ENCODE results near the gene ABCA2. TPM values are rescaled to one million over a fixed set of nuclear protein-coding genes. Genes with fewer than 3 reads are reported as not detected.

Gene ABCA2
- total RNA-seq, 1 experiment from 2014 or later, result 19.2 TPM

- TF ChIP-seq STAT6 (CRISPR knock-in tag; conservative IDR thresholded peaks at IDR 0.05; ENCODE audit: low read depth), result no peak
- TF ChIP-seq, protein P1, sequence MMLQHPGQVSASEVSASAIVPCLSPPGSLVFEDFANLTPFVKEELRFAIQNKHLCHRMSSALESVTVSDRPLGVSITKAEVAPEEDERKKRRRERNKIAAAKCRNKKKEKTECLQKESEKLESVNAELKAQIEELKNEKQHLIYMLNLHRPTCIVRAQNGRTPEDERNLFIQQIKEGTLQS (CRISPR knock-in tag; conservative IDR thresholded peaks at IDR 0.05), result no peak
- no peak for TF ChIP-seq FOXJ3 (CRISPR knock-in tag; IDR thresholded peaks at IDR 0.05; ENCODE audit: borderline replicate concordance)
- no peak for TF ChIP-seq NR3C1 (CRISPR knock-in tag; conservative IDR thresholded peaks at IDR 0.05; ENCODE audit: low read depth)
- no peak for TF ChIP-seq RORB (CRISPR knock-in tag; IDR thresholded peaks at IDR 0.05)
- TF ChIP-seq SP1 (CRISPR knock-in tag; conservative IDR thresholded peaks at IDR 0.05), result peak; percentile 18; the same call in 1 of the 2 replicates
- TF ChIP-seq, protein P2, sequence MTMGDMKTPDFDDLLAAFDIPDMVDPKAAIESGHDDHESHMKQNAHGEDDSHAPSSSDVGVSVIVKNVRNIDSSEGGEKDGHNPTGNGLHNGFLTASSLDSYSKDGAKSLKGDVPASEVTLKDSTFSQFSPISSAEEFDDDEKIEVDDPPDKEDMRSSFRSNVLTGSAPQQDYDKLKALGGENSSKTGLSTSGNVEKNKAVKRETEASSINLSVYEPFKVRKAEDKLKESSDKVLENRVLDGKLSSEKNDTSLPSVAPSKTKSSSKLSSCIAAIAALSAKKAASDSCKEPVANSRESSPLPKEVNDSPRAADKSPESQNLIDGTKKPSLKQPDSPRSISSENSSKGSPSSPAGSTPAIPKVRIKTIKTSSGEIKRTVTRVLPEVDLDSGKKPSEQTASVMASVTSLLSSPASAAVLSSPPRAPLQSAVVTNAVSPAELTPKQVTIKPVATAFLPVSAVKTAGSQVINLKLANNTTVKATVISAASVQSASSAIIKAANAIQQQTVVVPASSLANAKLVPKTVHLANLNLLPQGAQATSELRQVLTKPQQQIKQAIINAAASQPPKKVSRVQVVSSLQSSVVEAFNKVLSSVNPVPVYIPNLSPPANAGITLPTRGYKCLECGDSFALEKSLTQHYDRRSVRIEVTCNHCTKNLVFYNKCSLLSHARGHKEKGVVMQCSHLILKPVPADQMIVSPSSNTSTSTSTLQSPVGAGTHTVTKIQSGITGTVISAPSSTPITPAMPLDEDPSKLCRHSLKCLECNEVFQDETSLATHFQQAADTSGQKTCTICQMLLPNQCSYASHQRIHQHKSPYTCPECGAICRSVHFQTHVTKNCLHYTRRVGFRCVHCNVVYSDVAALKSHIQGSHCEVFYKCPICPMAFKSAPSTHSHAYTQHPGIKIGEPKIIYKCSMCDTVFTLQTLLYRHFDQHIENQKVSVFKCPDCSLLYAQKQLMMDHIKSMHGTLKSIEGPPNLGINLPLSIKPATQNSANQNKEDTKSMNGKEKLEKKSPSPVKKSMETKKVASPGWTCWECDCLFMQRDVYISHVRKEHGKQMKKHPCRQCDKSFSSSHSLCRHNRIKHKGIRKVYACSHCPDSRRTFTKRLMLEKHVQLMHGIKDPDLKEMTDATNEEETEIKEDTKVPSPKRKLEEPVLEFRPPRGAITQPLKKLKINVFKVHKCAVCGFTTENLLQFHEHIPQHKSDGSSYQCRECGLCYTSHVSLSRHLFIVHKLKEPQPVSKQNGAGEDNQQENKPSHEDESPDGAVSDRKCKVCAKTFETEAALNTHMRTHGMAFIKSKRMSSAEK (CRISPR knock-in tag; IDR thresholded peaks at IDR 0.05; ENCODE audit: borderline replicate concordance), result no peak
- TF ChIP-seq MYBL2 (CRISPR knock-in tag; IDR thresholded peaks at IDR 0.05), result peak; percentile 62; the same call in 1 of the 2 replicates
- no peak for TF ChIP-seq JAZF1 (CRISPR knock-in tag; IDR thresholded peaks at IDR 0.05)
- TF ChIP-seq EMX1 (CRISPR knock-in tag; IDR thresholded peaks at IDR 0.05), result no peak
- peak; percentile 66; the same call in 1 of the 2 replicates for TF ChIP-seq E2F1 (CRISPR knock-in tag; IDR thresholded peaks at IDR 0.05)
- TF ChIP-seq ZNF425 (CRISPR knock-in tag; conservative IDR thresholded peaks at IDR 0.05), result no peak
- no peak for TF ChIP-seq MXD4 (CRISPR knock-in tag; IDR thresholded peaks at IDR 0.05; ENCODE audit: borderline replicate concordance)
- no peak for TF ChIP-seq NFATC4 (CRISPR knock-in tag; IDR thresholded peaks at IDR 0.05)
- TF ChIP-seq AFF4 (CRISPR knock-in tag; IDR thresholded peaks at IDR 0.05; ENCODE audit: borderline replicate concordance), result 0 out of 2 replicates have a peak, but pooled peaks have one; percentile 53
- TF ChIP-seq SOX15 (CRISPR knock-in tag; IDR thresholded peaks at IDR 0.05), result no peak
- 0 out of 2 replicates have a peak, but pooled peaks have one; percentile 66 for TF ChIP-seq CBFB (CRISPR knock-in tag; IDR thresholded peaks at IDR 0.05; ENCODE audit: low read depth)
- peak; percentile 86; the same call in 1 of the 2 replicates for TF ChIP-seq JUN (CRISPR knock-in tag; IDR thresholded peaks at IDR 0.05)
- TF ChIP-seq, protein P3, sequence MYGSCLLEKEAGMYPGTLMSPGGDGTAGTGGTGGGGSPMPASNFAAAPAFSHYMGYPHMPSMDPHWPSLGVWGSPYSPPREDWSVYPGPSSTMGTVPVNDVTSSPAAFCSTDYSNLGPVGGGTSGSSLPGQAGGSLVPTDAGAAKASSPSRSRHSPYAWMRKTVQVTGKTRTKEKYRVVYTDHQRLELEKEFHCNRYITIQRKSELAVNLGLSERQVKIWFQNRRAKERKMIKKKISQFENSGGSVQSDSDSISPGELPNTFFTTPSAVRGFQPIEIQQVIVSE (CRISPR knock-in tag; IDR thresholded peaks at IDR 0.05; ENCODE audit: borderline replicate concordance), result no peak
- TF ChIP-seq, protein P4, sequence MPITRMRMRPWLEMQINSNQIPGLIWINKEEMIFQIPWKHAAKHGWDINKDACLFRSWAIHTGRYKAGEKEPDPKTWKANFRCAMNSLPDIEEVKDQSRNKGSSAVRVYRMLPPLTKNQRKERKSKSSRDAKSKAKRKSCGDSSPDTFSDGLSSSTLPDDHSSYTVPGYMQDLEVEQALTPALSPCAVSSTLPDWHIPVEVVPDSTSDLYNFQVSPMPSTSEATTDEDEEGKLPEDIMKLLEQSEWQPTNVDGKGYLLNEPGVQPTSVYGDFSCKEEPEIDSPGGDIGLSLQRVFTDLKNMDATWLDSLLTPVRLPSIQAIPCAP (CRISPR knock-in tag; IDR thresholded peaks at IDR 0.05), result no peak
- 0 out of 2 replicates have a peak, but pooled peaks have one; percentile 59 for TF ChIP-seq KAT7 (CRISPR knock-in tag; IDR thresholded peaks at IDR 0.05; ENCODE audit: borderline replicate concordance)
Observed at GRCh38 chr9:137046088-137046787, 18.2 kb upstream of the ABCA2 start, which contains the start of gene NPDC1 (continued).
